ENCODE data around the gene SERGEF. TPM values are rescaled to one million over a fixed set of nuclear protein-coding genes. Genes with fewer than 3 reads are reported as not detected.

SERGEF gene
- total and polyA plus RNA-seq, 2 of the 4 experiments (the other 2 are of a cell fraction): 12.2 to 18.1 TPM

- ChIA-PET CTCF (no interaction called here), POLR2A (ENCODE audit: unreplicated experiment) (no interaction called here)
- Histone ChIP-seq H4K20me1 (ENCODE audit: insufficient read depth, low read length) (no peaks in the 10 kb centered on the region), H2BK120ac (ENCODE audit: low read depth, low read length) (no peak overlapping the region), H3K56ac (ENCODE audit: extremely low read depth, insufficient read depth, low read length) (no peak overlapping the region), H3K4me2 (ENCODE audit: low read depth, low read length) (no peak overlapping the region), H3K4me1 (ENCODE audit: control insufficient read depth, insufficient read depth, low read length) (peaks cover 3% of the 10 kb centered on the region; the same call in 1 of the 2 replicates), H3K18ac (ENCODE audit: low read depth, low read length) (no peak overlapping the region), H2BK15ac (ENCODE audit: low read depth, low read length) (no peak overlapping the region), H2AK5ac (ENCODE audit: low read depth, low read length) (no peak overlapping the region), H2AK9ac (replicated peaks; ENCODE audit: low read depth, low read length, poor library complexity) (no peak overlapping the region), H4K5ac (ENCODE audit: low read depth, low read length) (no peak overlapping the region), H2AFZ (replicated peaks; ENCODE audit: low read length, poor library complexity) (no peak overlapping the region), H2BK5ac (ENCODE audit: low read depth, low read length, poor library complexity, severe bottlenecking) (no peak overlapping the region), H3K4ac (ENCODE audit: low read depth, low read length) (no peak overlapping the region), H3K23ac (ENCODE audit: low read depth, low read length) (no peak overlapping the region), H3K9me1 (ENCODE audit: insufficient read depth, low read length) (peaks cover 5% of the 10 kb centered on the region; the same call in 1 of the 2 replicates), H3K9ac (ENCODE audit: low read depth, low read length) (no peak overlapping the region), H3K27me3 (ENCODE audit: control insufficient read depth, insufficient read depth, low read length) (no peaks in the 10 kb centered on the region), H3K36me3 (ENCODE audit: control insufficient read depth, insufficient read depth, low read length) (peaks cover 5% of the 10 kb centered on the region), H3K14ac (replicated peaks; ENCODE audit: low read depth, low read length) (no peak overlapping the region), H4K8ac (ENCODE audit: low read depth in 2 of 2, low read length in 2 of 2) (no peak overlapping the region), H3K9me3 (ENCODE audit: control insufficient read depth, insufficient read depth, low read length) (no peaks in the 10 kb centered on the region), H3K79me1 (ENCODE audit: low read depth in 1 of 2, low read length in 2 of 2) (no peaks in the 10 kb centered on the region), H4K91ac (ENCODE audit: insufficient read depth, low read depth, low read length) (no peak overlapping the region), H3K4me3 (ENCODE audit: insufficient read depth, low read depth, low read length) (no peak overlapping the region), H2BK20ac (ENCODE audit: low read depth, low read length) (no peak overlapping the region; the same call in 1 of the 2 replicates), H3K27ac (ENCODE audit: insufficient read depth, low read length) (no peak overlapping the region)
- 100% methylated on average over 1 of the region's 3 CpGs; no CpG with 5 or more reads in 1 of the 2 experiments for WGBS, 2 experiments (ENCODE audit: extremely low coverage in 2 of 2, insufficient read length in 1 of 2)
- DNase-seq (no peak), ATAC-seq (ENCODE audit: low read depth) (peak; percentile 48)
- in situ Hi-C loops (cut with MboI; ENCODE audit: low sequenced_read_pairs) (no loop called here), dilution Hi-C loops (cut with HindIII; ENCODE audit: low sequenced_read_pairs, unreplicated experiment) (no loop called here), intact Hi-C loops (cut with micrococcal nuclease) (no loop called here)
- no TSS peak for BruUV-seq (replicated peaks)
- TF ChIP-seq RFX5 (IDR thresholded peaks at IDR 0.05; ENCODE audit: low read depth, low read length): no peak
These were observed 61.0 kb downstream of the SERGEF start for GRCh38 chr11:17951685-17952388.

Measured in IMR-90 (cell line).